H1 (cell line): ENCODE measurements around the gene NEK11. TPM values are rescaled to one million over a fixed set of nuclear protein-coding genes. Genes with fewer than 3 reads are reported as not detected.

Experiments used
- CTCF ChIA-PET: fragments of 300-600 bp; sonication (Branson Sonifier 250); formaldehyde crosslinking; loops from one replicate; lab custom pipeline; 2021; ENCODE audit not compliant: partially characterized antibody; lab: Charles Lee
- POLR2A ChIA-PET: fragments of 300-600 bp; sonication (Branson Sonifier 250); formaldehyde crosslinking; loops from one replicate; lab custom pipeline; 2021; ENCODE audit warnings: inconsistent platforms; ENCODE audit not compliant: partially characterized antibody; lab: Charles Lee
- DNase-seq, 2 experiments: peaks; one replicate each; pipeline versions ENCODE4 v3.0.0 to v3.0.0-alpha.2; 2010 to 2022; ENCODE audit warnings: low spot score in 2 of 2, low read depth in 1 of 2, mixed read lengths in 1 of 2
- FAIRE-seq: peaks from 2 replicates; lab custom pipeline; 2011; peaks lifted over from hg19 to GRCh38; lab: Jason Lieb, UNC
- H2AFZ ChIP-seq: 2 replicates; pipeline ENCODE4 v1.8.1; 2012; ENCODE audit warnings: low read length, inconsistent platforms
- H2AK5ac ChIP-seq: 2 replicates; pipeline ENCODE4 v1.6.1; 2013; ENCODE audit warnings: low read depth, low read length
- H2BK120ac ChIP-seq: replicated peaks from 2 replicates; pipeline ENCODE3; 2013; ENCODE audit warnings: low read depth, low read length, inconsistent platforms
- H2BK12ac ChIP-seq: 2 replicates; pipeline ENCODE4 v1.6.1; 2013; ENCODE audit warnings: low read depth, low read length
- H2BK15ac ChIP-seq: 2 replicates; pipeline ENCODE4 v1.6.1; 2013; ENCODE audit warnings: low read length
- H2BK20ac ChIP-seq: 2 replicates; pipeline ENCODE4 v1.6.1; 2013; ENCODE audit warnings: low read length
- H2BK5ac ChIP-seq: 2 replicates; pipeline ENCODE4 v1.6.1; 2013; ENCODE audit warnings: low read depth, low read length
- H3K14ac ChIP-seq: 2 replicates; pipeline ENCODE4 v1.6.1; 2013; ENCODE audit warnings: inconsistent platforms; ENCODE audit not compliant: insufficient read length
- H3K18ac ChIP-seq: 2 replicates; pipeline ENCODE4 v1.6.1; 2013; ENCODE audit warnings: low read length; ENCODE audit errors: extremely low read depth
- H3K23ac ChIP-seq: 2 replicates; pipeline ENCODE4 v1.6.1; 2013; ENCODE audit warnings: inconsistent platforms; ENCODE audit not compliant: insufficient read length
- H3K23me2 ChIP-seq: 2 replicates; pipeline ENCODE4 v1.6.1; 2013; ENCODE audit warnings: low read depth, low read length
- H3K27ac ChIP-seq: 2 replicates; pipeline ENCODE4 v1.6.1; 2011; ENCODE audit warnings: low read depth, low read length, inconsistent platforms
- H3K27me3 ChIP-seq, 4 experiments: replicated peaks in 1 of 4; 1 replicate in 1 of 4; 2 replicates in 3 of 4; pipeline versions ENCODE4 v1.6.1 to v1.8.1; 2011 to 2013; ENCODE audit warnings: low read length in 3 of 4, mild to moderate bottlenecking in 3 of 4, inconsistent platforms in 2 of 4, mixed read lengths in 2 of 4, moderate library complexity in 1 of 4; ENCODE audit not compliant: control insufficient read depth in 3 of 4, insufficient read depth in 3 of 4; ENCODE audit errors: extremely low read depth in 1 of 4
- H3K36me3 ChIP-seq, 4 experiments: 2 replicates each; pipeline versions ENCODE4 v1.6.1 to v1.8.1; 2011 to 2013; ENCODE audit warnings: mild to moderate bottlenecking in 4 of 4, low read length in 3 of 4, moderate library complexity in 2 of 4, control low read depth in 1 of 4, inconsistent platforms in 1 of 4; ENCODE audit not compliant: insufficient read depth in 4 of 4, control insufficient read depth in 2 of 4
- H3K4ac ChIP-seq: replicated peaks from 2 replicates; pipeline ENCODE3; 2013; ENCODE audit warnings: low read length, low read depth, mixed read lengths, inconsistent platforms; ENCODE audit not compliant: insufficient read length
- H3K4me1 ChIP-seq, 4 experiments: replicated peaks in 1 of 4; 1 replicate in 1 of 4; 2 replicates in 3 of 4; pipeline versions ENCODE4 v1.6.1 to v1.8.1; 2011 to 2013; ENCODE audit warnings: low read length in 3 of 4, inconsistent platforms in 2 of 4, mixed read lengths in 1 of 4; ENCODE audit not compliant: insufficient read depth in 4 of 4, control insufficient read depth in 3 of 4
- H3K4me2 ChIP-seq, 2 experiments: 2 replicates each; pipeline versions ENCODE4 v1.6.1 to v1.8.1; 2011 to 2013; ENCODE audit warnings: low read depth in 2 of 2, low read length in 2 of 2, control low read depth in 1 of 2, inconsistent platforms in 1 of 2, mild to moderate bottlenecking in 1 of 2; ENCODE audit not compliant: insufficient read depth in 1 of 2
- H3K4me3 ChIP-seq, 4 experiments: fragments of 200-600, 300-600 bp in 1 of 4; sonication (generic), shearing (Covaris generic), sonication (Bioruptor Twin) in 1 of 4; 2 replicates each; pipeline versions ENCODE4 v1.5.1 to v1.8.1; 2011 to 2016; ENCODE audit warnings: low read length in 4 of 4, low read depth in 3 of 4, control low read depth in 2 of 4, inconsistent platforms in 2 of 4, mild to moderate bottlenecking in 2 of 4, mixed read lengths in 1 of 4, moderate library complexity in 1 of 4; ENCODE audit not compliant: insufficient read depth in 2 of 4; ENCODE audit errors: extremely low read depth in 1 of 4
- H3K56ac ChIP-seq: replicated peaks from 2 replicates; pipeline ENCODE3; 2013; ENCODE audit warnings: low read depth, mild to moderate bottlenecking, mixed read lengths, low read length, inconsistent platforms; ENCODE audit not compliant: insufficient read length
- H3K79me1 ChIP-seq: 2 replicates; pipeline ENCODE4 v1.6.1; 2013; ENCODE audit warnings: low read depth, low read length, control low read depth
- H3K79me2 ChIP-seq, 2 experiments: 2 replicates each; pipeline versions ENCODE4 v1.6.1 to v1.8.1; 2012 to 2013; ENCODE audit warnings: low read length in 2 of 2, mild to moderate bottlenecking in 2 of 2, inconsistent platforms in 1 of 2; ENCODE audit not compliant: insufficient read depth in 2 of 2, control insufficient read depth in 1 of 2
- H3K9ac ChIP-seq, 4 experiments: replicated peaks in 1 of 4; 1 replicate in 1 of 4; 2 replicates in 3 of 4; pipeline versions ENCODE4 v1.6.1 to v1.8.1; 2011 to 2013; ENCODE audit warnings: low read depth in 3 of 4, low read length in 3 of 4, control low read depth in 2 of 4, mild to moderate bottlenecking in 2 of 4, moderate library complexity in 2 of 4, inconsistent platforms in 1 of 4; ENCODE audit errors: extremely low read depth in 1 of 4
- H3K9me3 ChIP-seq, 2 experiments: 2 replicates each; pipeline versions ENCODE4 v1.6.1 to v1.8.1; 2012 to 2013; ENCODE audit warnings: mild to moderate bottlenecking in 2 of 2, moderate library complexity in 2 of 2, control low read depth in 1 of 2, inconsistent platforms in 1 of 2, low read depth in 1 of 2, low read length in 1 of 2, mixed read lengths in 1 of 2; ENCODE audit not compliant: insufficient read depth in 2 of 2
- H4K20me1 ChIP-seq, 2 experiments: replicated peaks in 1 of 2; 2 replicates each; pipeline versions ENCODE3 to v1.8.1; 2011 to 2013; ENCODE audit warnings: inconsistent platforms in 2 of 2, low read length in 2 of 2, mild to moderate bottlenecking in 1 of 2; ENCODE audit not compliant: insufficient read depth in 2 of 2, control insufficient read depth in 1 of 2
- H4K5ac ChIP-seq: 2 replicates; pipeline ENCODE4 v1.6.1; 2013; ENCODE audit warnings: low read length, low read depth, mixed read lengths, inconsistent platforms; ENCODE audit not compliant: insufficient read length
- H4K8ac ChIP-seq: 2 replicates; pipeline ENCODE4 v1.8.0; 2013; ENCODE audit warnings: mild to moderate bottlenecking, moderate library complexity, low read length, inconsistent platforms; ENCODE audit not compliant: insufficient read depth; ENCODE audit errors: extremely low read depth
- H4K91ac ChIP-seq: replicated peaks from 2 replicates; pipeline ENCODE3; 2013; ENCODE audit warnings: low read length, mixed read lengths, inconsistent platforms; ENCODE audit not compliant: insufficient read length
- BCL11A ChIP-seq, 2 experiments: IDR thresholded peaks; one replicate each; pipeline ENCODE4 v1.6.1; 2011; ENCODE audit warnings: low read depth in 2 of 2, low read length in 2 of 2, mild to moderate bottlenecking in 2 of 2
- EZH2 ChIP-seq: fragments of 200-600 bp; sonication (generic); IDR thresholded peaks from 2 replicates; pipeline ENCODE4 v1.7.1; 2012; ENCODE audit warnings: low read depth, mild to moderate bottlenecking, moderate library complexity, low read length, inconsistent platforms; ENCODE audit not compliant: severe bottlenecking
- MAFK ChIP-seq: IDR thresholded peaks from 2 replicates; pipeline ENCODE4 v1.6.1; 2012; ENCODE audit warnings: low read depth, mild to moderate bottlenecking, improper control_type of control experiment, low read length
- RXRA ChIP-seq: IDR thresholded peaks from 2 replicates; pipeline ENCODE4 v1.6.1; 2011; ENCODE audit warnings: low read depth, mild to moderate bottlenecking, low read length, moderate library complexity; ENCODE audit not compliant: insufficient read depth
- ZNF274 ChIP-seq: IDR thresholded peaks from 2 replicates; pipeline ENCODE4 v1.7.0; 2012; ENCODE audit warnings: low read length, borderline replicate concordance; ENCODE audit errors: extremely low read depth
- polyA plus RNA-seq, 7 experiments: library from polyadenylated mRNA; depleted of rRNA in 3 of 7; stranded (reverse) in 5 of 7; unstranded in 2 of 7; fragments of >200 nt in 5 of 7; fragments of 200-250 nt in 2 of 7; gene quantifications; 1 replicate in 5 of 7; 2 replicates in 1 of 7; 4 replicates in 1 of 7; pipeline versions ENCODE4 v1.2.1 to v1.2.3, GENCODE V29; 2011 to 2013; ENCODE audit warnings: missing spikeins in 2 of 7, mixed read lengths in 2 of 7
- total RNA-seq: library from RNA; stranded (reverse); fragmentation: NEBNext Ultra II Directional; extraction: Animal tissue kit (Norgen Biotek cat#: 25700); gene quantifications from 2 replicates; pipeline ENCODE4 v1.2.1, GENCODE V29; 2021

The NEK11 gene
- total and polyA plus RNA-seq, 2 of the 8 experiments (the other 6 are each of a cell fraction or from before 2014, with no cell fraction given) = 0.60 TPM; not detected in 1

- no peaks in the 10 kb centered on the region for H3K9me3 ChIP-seq
- H2BK15ac ChIP-seq = no peak overlapping the region
- no peaks in the 10 kb centered on the region for H3K27me3 ChIP-seq
- ChIA-PET POLR2A (interaction anchor here (1.3 kb wide), 2 partner anchors 9 to 10 kb away, joined by 3 read pairs; no protein-coding TSS in a partner anchor), CTCF (interaction anchor here (0.6 to 1.3 kb wide), 2 partner anchors 12 to 1483 kb away, joined by 3 to 4 read pairs; no protein-coding TSS in a partner anchor)
- no peak overlapping the region for H4K8ac ChIP-seq
- no peaks in the 10 kb centered on the region for H4K20me1 ChIP-seq
- H3K79me1 ChIP-seq = no peaks in the 10 kb centered on the region
- H3K4me1 ChIP-seq = no peaks in the 10 kb centered on the region
- H3K18ac ChIP-seq = no peak overlapping the region
- H3K4ac ChIP-seq = no peak overlapping the region
- no peak overlapping the region for H3K4me2 ChIP-seq
- H2AK5ac ChIP-seq = no peak overlapping the region
- no peak overlapping the region for H3K14ac ChIP-seq
- H2BK120ac ChIP-seq = no peak overlapping the region
- H3K36me3 ChIP-seq = no peaks in the 10 kb centered on the region
- no peaks in the 10 kb centered on the region for H3K23me2 ChIP-seq
- H3K4me3 ChIP-seq = no peak overlapping the region
- H3K56ac ChIP-seq = no peak overlapping the region
- no peak overlapping the region for H2BK20ac ChIP-seq
- H2BK5ac ChIP-seq = no peak overlapping the region
- H2AFZ ChIP-seq = no peak overlapping the region
- H4K91ac ChIP-seq = no peak overlapping the region
- no peaks in the 10 kb centered on the region for H3K79me2 ChIP-seq
- no peak overlapping the region for H3K23ac ChIP-seq
- H3K27ac ChIP-seq = no peak overlapping the region
- no peak overlapping the region for H4K5ac ChIP-seq
- FAIRE-seq (no peak), DNase-seq (no peak)
- no peak overlapping the region for H2BK12ac ChIP-seq
- H3K9ac ChIP-seq = no peak overlapping the region
- TF ChIP-seq RXRA = no peak
- no peak for TF ChIP-seq MAFK
- TF ChIP-seq ZNF274 = no peak
- TF ChIP-seq EZH2 = no peak
- TF ChIP-seq BCL11A (IDR thresholded peaks at IDR 0.05; ENCODE audit: low read depth in 2 of 2, low read length in 2 of 2) = no peak
Measured at GRCh38 chr3:131314318-131314717, 287.6 kb downstream of the NEK11 start.
